OCI-LY1 (cell line): Measurements from ENCODE around the gene APCDD1.

Experiments used
- H2AFZ ChIP-seq: fragments of 200-600 bp; sonication (generic), shearing (Covaris generic); 2 replicates; pipeline ENCODE4 v1.6.0; 2014; ENCODE audit warnings: antibody characterized with exemption, mild to moderate bottlenecking, low read length
- H3F3A ChIP-seq: fragments of 200-600 bp; sonication (generic), shearing (Covaris generic); 2 replicates; pipeline ENCODE4 v1.6.0; 2014; ENCODE audit warnings: mild to moderate bottlenecking, antibody characterized with exemption, low read length, moderate library complexity; ENCODE audit not compliant: insufficient read depth
- H3K27ac ChIP-seq: fragments of 200-600 bp; sonication (generic); 2 replicates; pipeline ENCODE4 v1.5.1; 2014; ENCODE audit warnings: low read length, mixed run types, mild to moderate bottlenecking, low read depth; ENCODE audit not compliant: poor library complexity, severe bottlenecking
- H3K27me3 ChIP-seq: fragments of 200-600 bp; sonication (generic); 2 replicates; pipeline ENCODE4 v1.6.0; 2014; ENCODE audit warnings: antibody characterized with exemption, mild to moderate bottlenecking, low read length, moderate library complexity; ENCODE audit not compliant: insufficient read depth
- H3K36me3 ChIP-seq: fragments of 200-600 bp; sonication (generic); 2 replicates; pipeline ENCODE4 v1.6.1; 2014; ENCODE audit warnings: mild to moderate bottlenecking, antibody characterized with exemption, low read length, moderate library complexity, mixed read lengths; ENCODE audit not compliant: insufficient read depth
- H3K4me1 ChIP-seq: fragments of 200-600 bp; sonication (generic); 2 replicates; pipeline ENCODE4 v1.5.1; 2014; ENCODE audit warnings: mild to moderate bottlenecking, low read length, moderate library complexity; ENCODE audit not compliant: insufficient read depth, severe bottlenecking
- H3K4me2 ChIP-seq: fragments of 200-600 bp; sonication (generic), shearing (Covaris generic); 2 replicates; pipeline ENCODE4 v1.6.1; 2014; ENCODE audit warnings: low read length
- H3K4me3 ChIP-seq: fragments of 200-600 bp; sonication (generic); 2 replicates; pipeline ENCODE4 v1.5.1; 2014; ENCODE audit warnings: low read length, low read depth, mild to moderate bottlenecking, mixed read lengths; ENCODE audit not compliant: poor library complexity, severe bottlenecking
- H3K79me2 ChIP-seq: fragments of 200-600 bp; shearing (Covaris generic); 2 replicates; pipeline ENCODE4 v1.6.1; 2016; ENCODE audit warnings: mixed run types, low read length, mixed read lengths; ENCODE audit not compliant: insufficient read depth
- H3K9ac ChIP-seq: fragments of 200-600 bp; sonication (generic), shearing (Covaris generic); 2 replicates; pipeline ENCODE4 v1.6.1; 2014; ENCODE audit warnings: mild to moderate bottlenecking, low read length, mixed read lengths
- H3K9me2 ChIP-seq: fragments of 200-600 bp; sonication (generic), shearing (Covaris generic); 2 replicates; pipeline ENCODE4 v1.6.1; 2014; ENCODE audit warnings: low read depth, mild to moderate bottlenecking, low read length, mixed read lengths
- H3K9me3 ChIP-seq: fragments of 200-600 bp; shearing (Covaris generic); 2 replicates; pipeline ENCODE4 v1.6.1; 2014; ENCODE audit warnings: low read length, mixed read lengths
- H4K20me1 ChIP-seq: fragments of 200-600 bp; sonication (generic), shearing (Covaris generic); 2 replicates; pipeline ENCODE4 v1.6.0; 2016; ENCODE audit warnings: mild to moderate bottlenecking, low read length; ENCODE audit not compliant: insufficient read depth
- EZH2 ChIP-seq: fragments of 200-600 bp; sonication (generic), shearing (Covaris generic); IDR thresholded peaks from 2 replicates; pipeline ENCODE4 v1.8.0; 2017; ENCODE audit warnings: borderline replicate concordance, mixed run types, mild to moderate bottlenecking, antibody characterized with exemption, low read length, moderate library complexity, mixed read lengths
- TF ChIP-seq, protein P1 (sequence below): fragments of 200-600 bp; sonication (generic), shearing (Covaris generic); IDR thresholded peaks from 2 replicates; pipeline ENCODE4 v1.5.1; 2017; ENCODE audit warnings: mild to moderate bottlenecking, antibody characterized with exemption, low read length, moderate library complexity, mixed read lengths

Gene APCDD1

DNA sequence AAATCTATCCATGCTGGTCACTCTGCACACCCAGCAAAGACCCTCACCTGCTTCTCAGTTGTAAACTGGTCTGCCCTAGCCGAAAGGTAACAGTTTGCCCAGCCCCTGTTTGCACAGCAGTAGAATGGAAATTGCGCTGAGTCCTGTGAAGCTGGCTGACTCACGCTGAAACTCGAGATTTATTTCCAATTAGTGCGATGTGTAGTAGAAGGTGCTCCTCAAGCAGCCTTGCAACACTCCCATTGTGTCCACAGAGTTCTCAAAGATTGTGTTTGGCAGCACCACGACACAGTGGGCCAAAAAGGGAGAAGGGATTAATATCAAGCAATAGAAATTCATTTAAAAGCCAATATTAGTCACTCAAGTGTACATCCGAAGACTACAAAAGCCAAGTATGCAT lies 21.7 kb upstream of the APCDD1 start:
- Histone ChIP-seq H3K4me2 (no peak overlapping the region), H3K27ac (no peak overlapping the region), H3F3A (no peaks in the 10 kb centered on the region), H3K9ac (no peak overlapping the region), H4K20me1 (no peaks in the 10 kb centered on the region), H3K4me1 (no peaks in the 10 kb centered on the region), H3K9me2 (no peaks in the 10 kb centered on the region), H3K79me2 (no peaks in the 10 kb centered on the region), H3K9me3 (no peaks in the 10 kb centered on the region), H3K27me3 (no peaks in the 10 kb centered on the region), H3K36me3 (no peaks in the 10 kb centered on the region), H3K4me3 (no peak overlapping the region), H2AFZ (no peak overlapping the region)
- TF ChIP-seq EZH2: no peak
- TF ChIP-seq, protein P1, sequence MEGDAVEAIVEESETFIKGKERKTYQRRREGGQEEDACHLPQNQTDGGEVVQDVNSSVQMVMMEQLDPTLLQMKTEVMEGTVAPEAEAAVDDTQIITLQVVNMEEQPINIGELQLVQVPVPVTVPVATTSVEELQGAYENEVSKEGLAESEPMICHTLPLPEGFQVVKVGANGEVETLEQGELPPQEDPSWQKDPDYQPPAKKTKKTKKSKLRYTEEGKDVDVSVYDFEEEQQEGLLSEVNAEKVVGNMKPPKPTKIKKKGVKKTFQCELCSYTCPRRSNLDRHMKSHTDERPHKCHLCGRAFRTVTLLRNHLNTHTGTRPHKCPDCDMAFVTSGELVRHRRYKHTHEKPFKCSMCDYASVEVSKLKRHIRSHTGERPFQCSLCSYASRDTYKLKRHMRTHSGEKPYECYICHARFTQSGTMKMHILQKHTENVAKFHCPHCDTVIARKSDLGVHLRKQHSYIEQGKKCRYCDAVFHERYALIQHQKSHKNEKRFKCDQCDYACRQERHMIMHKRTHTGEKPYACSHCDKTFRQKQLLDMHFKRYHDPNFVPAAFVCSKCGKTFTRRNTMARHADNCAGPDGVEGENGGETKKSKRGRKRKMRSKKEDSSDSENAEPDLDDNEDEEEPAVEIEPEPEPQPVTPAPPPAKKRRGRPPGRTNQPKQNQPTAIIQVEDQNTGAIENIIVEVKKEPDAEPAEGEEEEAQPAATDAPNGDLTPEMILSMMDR: no peak

DNA sequence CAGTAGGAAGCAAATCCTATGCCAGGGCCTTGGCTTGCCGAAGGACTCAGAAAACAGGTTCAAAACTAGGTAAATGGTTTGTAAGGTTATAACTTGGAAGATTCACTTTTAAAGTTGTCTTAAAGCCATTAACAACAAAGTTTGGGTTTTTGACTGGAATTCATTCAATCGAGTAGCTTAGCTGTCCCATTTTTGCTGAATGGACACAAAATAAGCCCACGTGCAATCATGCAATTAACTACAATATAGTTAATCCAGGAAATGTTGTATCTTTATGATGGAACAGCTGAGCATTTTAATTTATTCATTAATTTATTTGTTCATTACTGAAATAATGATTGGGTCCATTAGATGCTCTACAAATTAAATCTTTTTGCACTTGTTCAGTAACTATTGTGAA lies 18.3 kb upstream of the APCDD1 start:
- TF ChIP-seq, protein P1: no peak
- no peak for TF ChIP-seq EZH2
- Histone ChIP-seq H3K4me2 (no peak overlapping the region), H3K4me3 (no peak overlapping the region), H3K9me2 (no peaks in the 10 kb centered on the region), H3K27ac (no peak overlapping the region), H4K20me1 (no peaks in the 10 kb centered on the region), H3K36me3 (no peaks in the 10 kb centered on the region), H3K9me3 (no peaks in the 10 kb centered on the region), H3K9ac (no peak overlapping the region), H3K27me3 (no peaks in the 10 kb centered on the region), H3K79me2 (no peaks in the 10 kb centered on the region), H3F3A (no peaks in the 10 kb centered on the region), H3K4me1 (no peaks in the 10 kb centered on the region), H2AFZ (no peak overlapping the region)

DNA sequence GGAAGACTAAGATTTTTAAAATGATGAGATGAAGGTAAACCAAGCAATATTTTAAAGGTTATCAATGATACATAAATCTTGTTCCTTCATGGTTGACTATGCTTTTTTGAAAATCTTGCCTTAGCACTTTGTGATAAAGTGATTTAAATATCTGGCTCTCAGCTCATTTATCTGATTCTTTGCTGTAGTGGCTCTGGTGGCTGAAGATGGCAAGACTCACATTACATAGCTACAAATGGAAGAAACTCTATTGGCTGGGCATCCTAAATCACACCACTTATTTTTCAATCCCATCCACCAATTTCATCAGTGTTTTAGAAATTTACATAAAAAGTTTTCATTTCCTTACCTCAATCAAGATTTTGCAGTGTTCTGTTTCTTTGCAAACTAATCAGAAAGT lies 16.6 kb upstream of the APCDD1 start:
- H3K4me3 ChIP-seq: no peak overlapping the region
- H3K9me3 ChIP-seq: no peaks in the 10 kb centered on the region
- H3K4me1 ChIP-seq: no peaks in the 10 kb centered on the region
- no peaks in the 10 kb centered on the region for H3K36me3 ChIP-seq
- no peaks in the 10 kb centered on the region for H3K9me2 ChIP-seq
- H3K79me2 ChIP-seq: no peaks in the 10 kb centered on the region
- H3K27me3 ChIP-seq: no peaks in the 10 kb centered on the region
- H2AFZ ChIP-seq: no peak overlapping the region
- H3K27ac ChIP-seq: no peak overlapping the region
- H3K4me2 ChIP-seq: no peak overlapping the region
- no peak overlapping the region for H3K9ac ChIP-seq
- TF ChIP-seq EZH2: no peak
- TF ChIP-seq, protein P1: no peak
- no peaks in the 10 kb centered on the region for H3F3A ChIP-seq
- no peaks in the 10 kb centered on the region for H4K20me1 ChIP-seq
